HS-27A (cell line): ENCODE measurements around the gene IFT57.
"Not testable (repeated sequence)": the region's sequence is repeated elsewhere in the genome, so short reads cannot be mapped to it uniquely, and the experiment has no call there.

ENCODE experiments used
- DNase-seq: peaks from one replicate; pipeline ENCODE4 v3.0.0-alpha.2; 2012; ENCODE audit warnings: low read depth, missing footprints

IFT57 gene

DNA sequence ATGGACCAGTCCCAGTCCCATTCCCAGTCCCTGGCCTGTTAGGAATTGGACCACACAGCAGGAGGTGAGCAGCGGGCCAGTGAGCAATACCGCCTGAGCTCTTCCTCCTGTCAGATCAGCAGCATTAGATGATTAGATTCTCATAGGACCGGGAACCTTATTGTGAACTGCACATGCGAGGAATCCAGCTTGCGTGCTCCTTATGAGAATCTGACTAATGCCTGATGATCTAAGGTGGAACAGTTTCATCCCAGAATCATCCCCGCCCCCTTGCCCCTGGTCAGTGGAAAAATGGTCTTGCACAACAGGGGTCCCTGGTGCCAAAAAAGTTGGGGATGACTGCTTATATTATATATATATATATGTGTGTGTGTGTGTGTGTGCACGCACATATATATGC lies 63.1 kb downstream of the IFT57 start:
- no peak for DNase-seq

DNA sequence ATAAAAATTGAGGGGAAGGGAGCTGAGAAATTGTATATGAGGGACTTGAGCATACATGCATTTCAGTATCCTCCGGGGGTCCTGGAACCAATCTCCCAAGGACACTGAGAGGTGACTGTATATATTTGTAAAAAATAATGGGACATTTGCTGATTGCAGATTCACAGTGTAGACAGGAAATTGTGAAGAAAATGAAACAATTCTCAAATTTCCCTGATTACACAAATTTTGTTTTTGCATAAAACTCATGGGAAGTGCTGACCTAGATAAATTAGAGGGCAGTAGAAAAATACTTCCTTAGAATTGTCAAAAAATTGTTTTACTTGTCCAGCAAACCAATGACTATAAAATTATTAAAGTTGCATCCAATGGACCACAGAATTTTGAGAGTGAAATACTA lies 64.0 kb downstream of the IFT57 start:
- DNase-seq: no peak

DNA sequence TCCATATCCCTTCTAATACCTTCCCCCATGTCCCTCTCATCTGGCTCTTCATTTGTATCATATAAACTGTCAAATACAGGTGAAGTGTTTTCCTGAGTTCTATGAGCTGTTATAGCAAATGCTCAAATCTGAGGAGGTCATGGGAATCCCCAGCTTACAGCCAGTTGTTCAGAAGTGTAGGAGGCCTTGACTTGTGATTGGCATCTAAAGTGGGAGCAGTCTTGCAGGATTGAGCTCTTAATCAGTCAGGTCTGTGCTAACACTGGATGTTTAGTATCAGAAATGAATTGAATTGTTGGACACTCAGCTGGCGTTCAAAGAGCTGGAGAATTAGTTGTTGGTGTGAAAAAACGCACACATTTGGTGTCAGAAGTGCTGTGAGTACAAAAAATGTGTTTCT lies 65.0 kb downstream of the IFT57 start:
- DNase-seq: no peak

DNA sequence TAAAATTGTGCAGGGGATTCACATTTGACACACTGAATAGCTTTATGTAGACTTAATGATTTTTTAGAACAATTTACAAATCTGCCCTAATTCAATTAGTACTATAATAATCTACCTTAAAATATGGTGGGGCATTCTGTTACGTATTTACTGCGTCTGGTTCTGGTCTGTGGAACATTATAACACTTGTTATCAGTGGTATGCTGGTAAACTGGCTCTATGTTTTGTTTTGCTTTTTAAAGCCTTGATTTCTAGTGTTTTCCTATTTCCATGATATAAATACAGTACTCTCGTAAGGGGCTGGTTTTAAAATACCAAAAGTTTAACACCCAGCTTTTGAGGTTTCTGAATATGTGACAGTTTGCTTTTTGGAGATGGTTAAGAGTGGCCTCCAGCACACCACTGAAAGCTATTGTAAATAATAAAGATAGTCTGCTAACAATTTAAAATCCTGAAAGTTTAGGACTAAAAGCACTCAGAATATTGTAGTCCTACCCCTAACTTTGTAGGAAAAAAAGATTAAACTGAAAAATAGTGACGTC lies 65.8 kb downstream of the IFT57 start:
- no peak for DNase-seq

DNA sequence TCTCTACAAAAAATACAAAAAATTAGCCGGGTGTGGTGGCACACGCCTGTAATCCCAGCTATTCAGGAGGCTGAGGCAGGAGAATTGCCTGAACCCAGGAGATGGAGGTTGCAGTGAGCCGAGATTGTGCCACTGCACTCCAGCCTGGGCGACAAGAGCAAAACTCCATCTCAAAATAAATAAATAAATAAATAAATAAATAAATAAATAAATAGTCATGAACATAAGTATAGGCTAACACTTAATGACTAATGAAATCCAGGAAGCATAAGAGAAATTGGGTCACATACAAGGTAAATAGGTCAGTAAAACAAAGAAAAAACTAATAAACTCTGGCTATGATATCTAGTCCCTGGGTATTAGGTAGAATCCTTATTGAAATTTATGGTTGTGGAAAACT lies 66.6 kb downstream of the IFT57 start:
- DNase-seq: not testable (repeated sequence)

DNA sequence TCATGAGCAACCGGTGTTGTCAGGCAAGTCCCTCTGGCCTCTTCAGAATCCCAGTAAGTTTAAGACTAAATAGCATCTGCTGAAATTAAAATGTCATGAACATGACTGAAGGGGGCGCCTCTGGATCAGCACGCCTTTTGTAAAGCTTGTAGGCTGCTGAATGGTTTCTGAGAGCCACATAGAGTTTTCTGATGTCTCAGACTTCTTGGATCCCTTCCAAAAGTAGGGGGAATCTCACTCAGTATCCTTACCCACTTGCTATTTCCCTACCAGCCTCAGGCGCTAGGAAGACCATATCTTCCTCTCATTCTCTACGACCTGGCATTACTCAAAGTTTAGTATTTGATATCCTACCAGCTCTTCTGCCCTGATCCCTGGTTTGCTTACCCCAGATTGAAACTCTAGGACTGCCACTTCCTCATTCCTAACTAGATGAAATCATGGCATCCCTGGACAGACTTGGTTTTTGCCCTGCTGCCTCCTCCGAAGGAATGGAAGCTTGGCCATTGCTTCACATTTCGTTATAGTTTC lies 68.7 kb downstream of the IFT57 start:
- DNase-seq: peak; percentile 67

DNA sequence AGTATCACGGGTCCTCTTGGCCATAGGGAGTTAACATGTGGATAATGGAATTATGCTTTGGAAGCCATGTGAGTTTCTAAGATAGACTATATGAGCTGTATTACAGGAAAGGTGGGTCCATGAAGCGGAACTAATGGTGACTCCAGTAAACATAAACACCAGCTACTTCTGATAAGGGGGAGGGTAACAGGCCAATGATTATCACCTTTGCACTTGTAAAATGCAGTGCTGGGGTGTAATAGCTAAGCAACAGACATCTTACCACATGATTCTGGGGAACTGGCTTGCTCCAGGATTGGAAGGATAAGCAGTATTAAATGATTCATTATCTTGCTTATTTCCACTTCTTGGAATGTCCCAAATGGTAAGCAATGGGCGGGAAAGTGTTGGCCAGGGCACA lies 70.0 kb downstream of the IFT57 start:
- no peak for DNase-seq

DNA sequence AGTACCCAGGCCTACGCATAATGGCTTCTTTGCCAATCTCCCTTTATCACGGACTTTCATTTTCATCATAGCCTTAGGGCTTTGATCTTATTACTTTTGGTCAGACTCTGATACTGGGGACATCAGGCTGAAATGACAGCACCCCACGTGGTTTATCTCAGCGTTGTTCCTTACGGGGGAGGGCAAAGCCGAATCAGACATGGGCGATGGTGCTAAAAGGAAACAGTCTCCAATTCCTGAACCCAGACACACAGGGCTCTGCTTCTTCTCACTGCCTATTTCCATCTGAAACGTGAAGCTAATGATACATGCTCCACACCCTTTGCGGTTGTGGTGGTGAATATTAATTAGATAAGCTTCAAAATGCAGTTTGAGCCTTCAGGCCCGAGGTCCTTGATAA lies 72.0 kb downstream of the IFT57 start:
- no peak for DNase-seq

DNA sequence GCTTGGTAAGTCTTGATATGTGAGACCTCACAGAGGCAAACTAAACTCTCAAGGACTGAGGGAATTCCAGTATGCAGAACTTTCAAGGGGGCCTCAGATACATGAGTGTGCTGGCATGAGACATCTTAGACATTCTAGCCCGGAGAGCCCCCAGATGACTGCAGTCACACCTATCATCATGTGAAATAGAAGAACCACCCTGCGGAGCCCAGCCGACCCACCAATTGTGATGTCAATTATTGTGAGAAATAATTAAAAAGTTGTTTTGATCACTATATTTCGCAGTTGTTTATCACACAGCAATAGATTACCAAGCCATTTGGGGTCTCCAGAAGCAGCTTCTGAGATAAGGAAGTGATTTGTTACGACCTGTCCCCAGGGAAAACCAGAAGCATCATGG lies 76.1 kb downstream of the IFT57 start:
- no peak for DNase-seq

DNA sequence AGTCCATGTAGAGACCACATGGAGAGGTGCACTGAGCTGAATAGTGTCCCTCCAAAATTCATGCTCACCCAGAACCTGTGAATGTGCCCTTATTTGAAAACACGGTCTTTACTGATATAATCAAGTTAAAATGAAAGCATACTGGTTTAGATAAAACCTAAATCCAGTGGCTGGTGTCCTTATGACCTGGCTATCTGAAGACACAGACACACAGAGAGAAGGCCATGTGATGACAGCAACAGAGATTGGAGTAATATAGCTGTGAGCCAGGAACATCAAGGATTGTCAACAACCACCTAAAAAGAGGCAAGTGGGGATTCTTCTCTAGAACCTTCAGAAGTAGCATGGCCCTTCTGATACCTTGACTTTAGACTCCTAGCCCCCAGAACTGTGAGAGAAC lies 76.6 kb downstream of the IFT57 start:
- no peak for DNase-seq

DNA sequence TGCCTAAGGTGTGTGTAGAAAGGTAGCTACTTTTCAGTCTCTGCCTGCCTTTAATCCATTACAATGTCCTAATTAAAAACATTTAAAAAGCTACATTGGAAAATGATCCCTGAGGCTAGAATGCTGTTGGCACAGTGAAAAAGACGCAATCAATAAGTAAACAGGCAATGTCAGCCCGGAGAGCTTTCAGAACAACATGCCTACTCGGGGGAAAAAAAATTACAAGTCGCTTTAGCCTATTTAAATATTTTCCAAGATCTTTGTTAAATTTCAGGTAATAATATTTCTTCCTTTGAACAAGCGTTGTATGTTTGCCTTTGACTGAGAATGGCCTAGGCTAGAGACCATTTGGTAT lies 84.8 kb downstream of the IFT57 start:
- no peak for DNase-seq

DNA sequence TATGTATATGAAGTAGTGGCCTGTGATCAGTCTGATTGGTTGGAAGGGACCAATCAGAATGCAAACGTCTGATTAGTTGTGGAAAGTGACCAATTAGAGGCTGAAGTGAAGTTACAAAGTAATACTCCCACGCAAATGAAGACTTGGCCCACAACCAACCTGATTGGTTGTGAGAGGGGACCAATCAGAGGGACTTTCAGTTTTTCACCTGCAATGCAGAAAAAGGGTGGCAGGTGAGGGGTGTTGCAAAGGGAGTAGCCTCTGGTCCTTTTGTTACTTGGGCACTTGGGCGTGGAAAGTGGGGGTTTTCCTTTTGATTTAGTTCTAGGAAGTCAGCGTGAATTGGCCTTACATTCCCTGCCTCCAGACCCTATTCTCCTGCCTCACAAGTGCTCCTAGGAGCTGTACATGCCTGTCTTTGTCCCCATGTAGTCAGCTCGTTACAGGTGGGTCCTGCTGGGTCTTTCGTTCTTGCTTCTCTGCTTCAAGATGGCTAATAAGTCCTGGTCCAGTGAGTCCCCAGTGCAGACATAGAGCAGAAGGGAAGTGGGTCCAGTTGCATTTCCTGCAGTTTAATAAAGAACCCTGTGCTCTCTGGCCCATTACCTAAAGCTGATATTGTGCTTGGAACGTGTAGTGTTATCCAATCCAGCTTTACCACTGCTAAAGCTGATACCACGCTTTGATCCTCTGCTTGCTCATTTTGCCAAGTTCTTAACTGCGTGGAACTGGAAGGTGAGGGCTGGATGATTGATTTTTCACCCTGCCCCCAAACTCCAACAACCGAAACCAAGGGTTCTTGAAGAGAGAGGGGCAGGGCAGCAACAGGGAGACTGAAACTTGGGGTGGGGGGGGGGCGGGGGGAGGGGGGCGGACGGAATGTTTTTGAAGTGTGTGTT lies 85.4 kb downstream of the IFT57 start:
- no peak for DNase-seq

DNA sequence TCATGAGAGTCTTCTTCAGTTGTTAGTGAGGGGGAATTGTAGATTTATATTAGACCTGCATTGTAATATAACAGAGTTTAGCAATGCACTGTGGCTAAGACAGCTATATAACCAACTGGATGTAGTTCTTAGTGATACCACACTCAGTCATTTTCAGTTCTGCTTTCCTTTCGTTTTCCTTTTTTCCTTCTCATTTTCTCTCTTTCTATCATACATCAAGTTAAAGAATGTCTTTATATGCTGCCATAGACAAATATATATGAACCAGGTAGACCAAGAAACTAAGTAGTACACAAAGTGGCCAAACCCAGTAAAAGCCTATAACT lies 87.7 kb downstream of the IFT57 start:
- no peak for DNase-seq

DNA sequence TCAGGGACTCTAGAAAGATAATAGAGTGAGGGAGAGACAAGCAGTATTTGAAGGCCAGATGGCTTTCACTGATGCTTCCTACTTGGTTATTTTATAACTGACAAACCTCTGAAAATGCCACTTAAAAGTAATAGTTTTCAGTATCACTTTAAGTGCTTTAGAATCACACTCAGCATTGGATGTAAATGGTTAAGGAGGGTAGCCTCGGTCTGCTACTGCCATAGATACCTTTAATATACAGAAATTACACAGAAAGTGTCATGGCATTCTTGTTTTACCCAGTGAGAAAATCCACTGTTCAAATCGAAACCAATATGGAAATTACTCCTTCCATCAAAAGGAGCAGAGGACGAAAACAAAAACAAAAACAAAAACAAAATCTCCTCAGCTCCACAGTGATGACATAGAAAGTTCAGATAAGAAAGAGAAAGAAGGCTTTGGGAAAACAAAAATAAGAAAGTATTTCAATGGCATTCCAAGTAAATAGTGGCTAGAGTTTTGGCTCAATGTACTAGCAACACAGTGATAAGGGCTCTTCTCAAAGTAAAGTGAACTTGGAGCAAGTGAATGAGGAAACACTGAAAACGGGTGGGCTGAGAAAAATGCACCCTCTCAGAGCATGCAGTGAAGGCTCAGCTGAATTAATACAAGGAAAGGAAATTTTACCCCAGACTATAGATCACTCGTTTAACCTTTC lies 88.2 kb downstream of the IFT57 start:
- no peak for DNase-seq

DNA sequence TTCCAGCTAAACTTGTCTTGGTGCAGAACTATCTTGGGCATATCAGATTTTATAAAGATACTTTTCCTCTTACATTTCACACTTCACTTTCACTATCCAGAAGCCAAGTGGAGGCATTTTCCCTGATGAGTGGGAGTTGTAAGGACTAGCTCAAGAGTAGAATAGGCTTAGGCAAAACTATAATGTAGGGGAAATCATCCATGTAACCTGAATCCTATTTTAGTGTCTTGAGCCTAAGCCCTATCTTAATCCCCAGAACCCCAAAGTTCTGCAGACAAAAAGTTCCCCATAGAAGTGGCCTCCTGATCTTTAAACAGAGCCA lies 89.2 kb downstream of the IFT57 start:
- DNase-seq: no peak

DNA sequence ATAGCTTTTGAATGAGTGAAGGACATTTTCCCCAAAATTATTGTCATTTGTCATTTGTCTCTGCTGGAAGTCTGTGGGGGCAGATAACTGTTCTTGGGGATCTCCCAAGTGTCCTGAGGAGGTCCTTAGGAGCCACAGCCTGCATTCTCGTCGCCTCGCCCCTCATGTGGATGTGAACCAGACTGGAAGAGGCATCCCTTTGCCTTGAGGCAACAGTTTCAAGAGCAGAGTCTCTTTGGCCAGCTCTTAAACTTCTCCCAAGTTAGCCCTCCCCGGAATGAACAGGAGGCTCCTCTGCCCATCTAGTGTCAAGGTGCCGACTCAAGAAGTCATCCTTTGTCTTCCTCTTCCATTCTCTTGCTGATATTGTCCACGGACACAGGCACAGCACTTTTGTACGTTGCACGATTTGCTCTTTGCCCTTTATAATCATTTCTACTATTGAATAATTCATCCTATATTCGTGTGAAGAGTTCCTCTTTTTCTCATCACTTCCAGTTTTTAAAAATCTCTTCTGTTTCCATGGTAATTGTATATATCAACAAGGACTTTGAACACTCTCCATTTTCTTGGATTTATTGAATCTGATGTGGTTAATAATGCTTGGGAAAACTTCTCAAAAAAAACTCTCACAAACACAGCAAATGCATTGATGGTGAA lies 90.6 kb downstream of the IFT57 start:
- peak; percentile 7 for DNase-seq

DNA sequence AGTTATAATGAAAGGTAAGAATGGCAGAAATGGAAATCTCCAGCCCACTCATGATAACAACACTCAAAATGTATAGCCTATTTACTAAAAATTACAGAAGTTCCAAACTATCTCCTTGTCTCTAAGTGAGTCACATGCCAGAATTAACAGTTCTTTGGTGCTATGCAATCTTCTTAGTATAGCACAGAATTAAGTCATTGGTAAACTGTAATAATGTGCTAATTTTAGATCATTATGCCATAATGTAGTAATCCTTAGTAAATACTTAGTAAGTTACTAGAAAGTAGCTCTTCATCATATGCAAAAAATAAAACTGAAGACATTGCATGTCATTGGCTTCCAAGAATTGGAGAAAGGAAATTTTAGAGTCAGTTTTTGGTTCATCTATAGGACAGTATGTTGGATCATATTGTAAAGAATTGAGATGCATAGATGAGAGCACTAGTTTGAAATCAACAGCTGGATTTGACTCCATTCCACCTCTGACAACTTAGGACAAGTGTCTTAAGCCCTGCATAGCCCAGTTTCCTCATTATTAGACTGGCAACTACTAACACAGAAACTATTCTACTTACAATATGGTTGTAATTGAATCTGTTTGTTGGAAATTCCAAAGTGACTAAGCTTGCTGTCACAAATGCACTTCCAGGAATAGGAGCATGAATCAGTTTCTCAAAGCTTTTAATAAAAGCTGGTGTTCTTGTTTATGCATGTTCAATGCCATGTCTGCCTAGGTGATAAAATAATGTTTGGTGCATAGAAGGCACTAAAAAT lies 91.3 kb downstream of the IFT57 start:
- peak; percentile 59 for DNase-seq

DNA sequence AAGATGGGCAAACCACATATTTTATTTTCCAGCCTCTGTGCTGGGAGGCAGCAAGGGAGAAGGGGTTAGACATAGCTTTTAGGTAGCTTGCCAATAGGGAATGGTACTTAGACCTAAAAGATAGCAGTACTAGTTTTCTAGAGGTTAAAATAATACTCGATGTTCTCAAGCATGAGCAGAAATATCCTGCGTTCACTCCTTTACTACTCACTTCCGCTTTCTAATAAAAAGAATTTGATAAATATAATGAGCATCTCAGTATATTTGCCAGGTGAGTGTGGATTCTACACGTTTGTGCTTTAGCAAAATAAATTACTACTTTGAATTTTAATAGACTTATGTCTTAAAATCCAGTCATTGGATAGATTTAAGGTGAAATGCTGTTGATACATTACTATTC lies 92.0 kb downstream of the IFT57 start:
- no peak for DNase-seq

DNA sequence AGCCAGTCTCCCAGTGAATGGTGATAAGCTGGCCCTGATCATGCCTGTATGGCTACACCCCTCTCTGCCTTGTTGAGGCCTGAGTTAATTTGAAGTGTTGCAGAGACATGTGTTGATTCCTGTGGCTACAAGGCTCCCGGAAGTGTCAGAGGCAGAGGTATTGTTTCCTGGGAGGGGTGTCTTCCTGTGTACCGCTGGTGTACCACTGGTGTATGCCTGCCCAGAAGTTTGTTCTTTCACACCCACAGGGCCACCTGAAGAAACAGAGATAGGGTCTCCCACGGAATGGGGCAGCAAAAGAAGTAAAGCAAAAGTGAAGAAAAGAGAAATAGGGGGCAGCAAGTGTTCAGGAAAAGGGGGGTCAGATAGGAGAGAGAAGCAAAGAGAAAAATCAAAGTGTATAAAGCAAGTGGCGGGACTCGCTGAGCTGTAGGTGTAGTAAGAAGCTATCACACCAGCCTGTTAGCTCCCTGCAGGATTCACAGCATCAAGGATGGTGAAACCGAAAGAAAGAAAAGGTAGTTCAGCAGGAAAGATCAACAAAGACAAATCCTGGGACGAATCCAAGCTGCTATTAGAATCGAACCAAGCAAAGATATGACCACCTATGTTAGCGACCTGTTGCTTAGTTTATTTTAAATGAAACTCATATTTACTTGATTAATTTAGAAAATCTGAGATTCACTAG lies 94.8 kb downstream of the IFT57 start:
- DNase-seq: no peak

DNA sequence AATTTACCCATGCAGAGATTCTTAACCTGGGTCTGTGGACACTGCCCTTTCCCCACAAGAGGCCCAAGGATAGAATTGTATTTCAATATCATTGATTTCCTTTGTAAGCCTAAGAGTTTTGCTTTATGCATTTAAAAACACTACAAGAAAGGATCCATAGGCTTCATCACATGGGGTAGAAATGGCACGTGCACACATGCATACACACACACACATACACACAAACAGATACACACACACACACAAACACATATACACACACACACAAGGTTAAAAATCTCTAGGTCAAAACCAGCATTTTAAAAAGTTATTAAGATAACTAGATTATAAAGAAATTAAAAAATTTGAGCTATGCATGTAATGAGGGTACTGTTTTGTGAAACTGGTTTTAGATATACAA lies 95.9 kb downstream of the IFT57 start:
- no peak for DNase-seq

DNA sequence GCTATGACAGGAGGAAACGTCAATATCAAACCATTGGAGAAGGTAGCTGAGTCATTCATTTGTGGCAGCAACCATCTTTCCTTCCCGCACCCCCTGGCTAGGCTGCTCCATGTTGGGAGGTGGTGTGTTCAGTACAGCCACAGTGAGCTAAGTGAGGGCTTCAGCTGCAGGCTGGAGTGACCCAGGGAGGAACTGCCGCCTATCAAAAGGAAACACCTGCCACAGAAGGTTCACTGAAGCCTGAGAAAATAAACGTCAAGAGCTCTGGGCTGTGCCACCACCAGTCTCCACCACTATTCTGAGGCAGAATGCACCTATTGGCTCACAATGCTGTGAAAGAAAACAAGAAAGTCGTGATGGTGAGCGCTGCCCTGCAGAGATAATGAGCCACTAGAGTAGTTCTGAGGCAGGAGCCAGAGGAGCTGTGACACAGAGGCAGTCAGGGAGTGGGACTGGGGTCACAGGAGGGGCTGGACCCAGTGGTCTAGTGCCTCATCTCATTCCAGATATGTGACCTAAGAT lies 96.6 kb downstream of the IFT57 start:
- no peak for DNase-seq
